Measurements from ENCODE around the gene SDF4.

DNA sequence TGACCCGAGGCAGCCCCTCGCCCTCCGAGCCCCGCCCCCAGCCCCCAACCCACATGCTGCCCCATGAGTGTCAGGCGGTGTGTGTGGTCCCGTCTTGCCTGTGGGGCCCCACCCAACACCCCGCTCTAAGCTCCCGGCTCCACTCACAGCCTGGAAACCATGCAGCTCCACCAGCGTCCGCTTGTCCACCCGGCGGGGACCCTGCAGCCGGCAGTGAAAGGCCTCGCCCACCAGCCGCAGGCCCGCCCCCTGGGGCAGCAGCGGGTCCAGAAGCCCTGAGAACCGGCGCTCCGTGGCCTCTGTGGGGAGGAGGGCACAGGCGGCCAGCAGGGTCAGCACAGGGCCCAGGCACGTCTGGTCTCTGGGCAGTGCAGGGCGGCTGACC is 12.0 kb upstream of the SDF4 start:
- TF ChIP-seq CREB1 (IDR thresholded peaks at IDR 0.05; ENCODE audit: low read depth) (no peak), ZBTB7A (IDR thresholded peaks at IDR 0.05; ENCODE audit: low read depth) (no peak), EP300 (IDR thresholded peaks at IDR 0.05; ENCODE audit: borderline replicate concordance) (no peak), YY1 (IDR thresholded peaks at IDR 0.05; ENCODE audit: low read depth) (no peak), RAD21 (IDR thresholded peaks at IDR 0.05; ENCODE audit: low read depth) (no peak), CEBPB (IDR thresholded peaks at IDR 0.05) (no peak), TEAD4 (IDR thresholded peaks at IDR 0.05) (no peak), TAF1 (IDR thresholded peaks at IDR 0.05; ENCODE audit: low read depth) (no peak), EGR1 (IDR thresholded peaks at IDR 0.05) (no peak), TCF12 (IDR thresholded peaks at IDR 0.05; ENCODE audit: low read depth) (no peak)
- TF ChIP-seq, protein P1, sequence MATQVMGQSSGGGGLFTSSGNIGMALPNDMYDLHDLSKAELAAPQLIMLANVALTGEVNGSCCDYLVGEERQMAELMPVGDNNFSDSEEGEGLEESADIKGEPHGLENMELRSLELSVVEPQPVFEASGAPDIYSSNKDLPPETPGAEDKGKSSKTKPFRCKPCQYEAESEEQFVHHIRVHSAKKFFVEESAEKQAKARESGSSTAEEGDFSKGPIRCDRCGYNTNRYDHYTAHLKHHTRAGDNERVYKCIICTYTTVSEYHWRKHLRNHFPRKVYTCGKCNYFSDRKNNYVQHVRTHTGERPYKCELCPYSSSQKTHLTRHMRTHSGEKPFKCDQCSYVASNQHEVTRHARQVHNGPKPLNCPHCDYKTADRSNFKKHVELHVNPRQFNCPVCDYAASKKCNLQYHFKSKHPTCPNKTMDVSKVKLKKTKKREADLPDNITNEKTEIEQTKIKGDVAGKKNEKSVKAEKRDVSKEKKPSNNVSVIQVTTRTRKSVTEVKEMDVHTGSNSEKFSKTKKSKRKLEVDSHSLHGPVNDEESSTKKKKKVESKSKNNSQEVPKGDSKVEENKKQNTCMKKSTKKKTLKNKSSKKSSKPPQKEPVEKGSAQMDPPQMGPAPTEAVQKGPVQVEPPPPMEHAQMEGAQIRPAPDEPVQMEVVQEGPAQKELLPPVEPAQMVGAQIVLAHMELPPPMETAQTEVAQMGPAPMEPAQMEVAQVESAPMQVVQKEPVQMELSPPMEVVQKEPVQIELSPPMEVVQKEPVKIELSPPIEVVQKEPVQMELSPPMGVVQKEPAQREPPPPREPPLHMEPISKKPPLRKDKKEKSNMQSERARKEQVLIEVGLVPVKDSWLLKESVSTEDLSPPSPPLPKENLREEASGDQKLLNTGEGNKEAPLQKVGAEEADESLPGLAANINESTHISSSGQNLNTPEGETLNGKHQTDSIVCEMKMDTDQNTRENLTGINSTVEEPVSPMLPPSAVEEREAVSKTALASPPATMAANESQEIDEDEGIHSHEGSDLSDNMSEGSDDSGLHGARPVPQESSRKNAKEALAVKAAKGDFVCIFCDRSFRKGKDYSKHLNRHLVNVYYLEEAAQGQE (IDR thresholded peaks at IDR 0.05; ENCODE audit: low read depth) = no peak
- TF ChIP-seq, protein P2, sequence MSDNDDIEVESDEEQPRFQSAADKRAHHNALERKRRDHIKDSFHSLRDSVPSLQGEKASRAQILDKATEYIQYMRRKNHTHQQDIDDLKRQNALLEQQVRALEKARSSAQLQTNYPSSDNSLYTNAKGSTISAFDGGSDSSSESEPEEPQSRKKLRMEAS (IDR thresholded peaks at IDR 0.05) = no peak

All from Ishikawa (cell line).